MM.1S (cell line): ENCODE measurements around the gene MAGEB4.

Experiments
- DNase-seq: peaks from one replicate; pipeline ENCODE4 v3.0.0-alpha.2; 2015
- H2AFZ ChIP-seq: fragments of 300-600 bp; sonication (generic); 2 replicates; pipeline ENCODE4 v1.6.0; 2016; ENCODE audit warnings: antibody characterized with exemption, low read length
- H3F3A ChIP-seq: fragments of 300-600 bp; sonication (generic); 2 replicates; pipeline ENCODE4 v1.6.1; 2016; ENCODE audit warnings: mild to moderate bottlenecking, antibody characterized with exemption, low read length, moderate library complexity, mixed read lengths; ENCODE audit not compliant: insufficient read depth
- H3K27ac ChIP-seq: fragments of 300-600 bp; sonication (generic); 2 replicates; pipeline ENCODE4 v1.5.1; 2016; ENCODE audit warnings: mild to moderate bottlenecking, low read length
- H3K27me3 ChIP-seq: fragments of 300-600 bp; sonication (generic); replicated peaks from 2 replicates; pipeline ENCODE4 v1.6.0; 2016; ENCODE audit warnings: low read length; ENCODE audit not compliant: insufficient read depth
- H3K36me3 ChIP-seq: fragments of 300-600 bp; sonication (generic); replicated peaks from 2 replicates; pipeline ENCODE4 v1.6.1; 2016; ENCODE audit warnings: mild to moderate bottlenecking, low read length, mixed read lengths; ENCODE audit not compliant: insufficient read depth
- H3K4me1 ChIP-seq: fragments of 300-600 bp; sonication (generic); 2 replicates; pipeline ENCODE4 v1.6.1; 2016; ENCODE audit warnings: low read length, mixed read lengths
- H3K4me2 ChIP-seq: fragments of 300-600 bp; sonication (generic); 2 replicates; pipeline ENCODE4 v1.6.0; 2016; ENCODE audit warnings: low read depth, low read length
- H3K4me3 ChIP-seq: fragments of 300-600 bp; sonication (generic); 2 replicates; pipeline ENCODE4 v1.5.1; 2016; ENCODE audit warnings: low read length, mixed read lengths
- H3K79me2 ChIP-seq: fragments of 300-600 bp; sonication (generic); 2 replicates; pipeline ENCODE4 v1.6.1; 2016; ENCODE audit warnings: mixed run types, low read length, mixed read lengths
- H3K9ac ChIP-seq: fragments of 300-600 bp; sonication (generic); 2 replicates; pipeline ENCODE4 v1.6.1; 2016; ENCODE audit warnings: low read length, mixed read lengths
- H3K9me2 ChIP-seq: fragments of 300-600 bp; sonication (generic); replicated peaks from 2 replicates; pipeline ENCODE4 v1.6.1; 2016; ENCODE audit warnings: mild to moderate bottlenecking, low read length, mixed read lengths; ENCODE audit not compliant: insufficient read depth
- H3K9me3 ChIP-seq: fragments of 300-600 bp; sonication (generic); replicated peaks from 2 replicates; pipeline ENCODE4 v1.6.1; 2016; ENCODE audit warnings: mild to moderate bottlenecking, low read length, mixed read lengths; ENCODE audit not compliant: insufficient read depth
- H4K20me1 ChIP-seq: fragments of 300-600 bp; sonication (generic); 2 replicates; pipeline ENCODE4 v1.6.1; 2016; ENCODE audit warnings: mild to moderate bottlenecking, low read length, moderate library complexity, mixed read lengths; ENCODE audit not compliant: insufficient read depth
- EZH2 ChIP-seq: fragments of 300-600 bp; sonication (generic); optimal IDR thresholded peaks from 2 replicates; pipeline ENCODE3; 2017; ENCODE audit warnings: low read depth, mild to moderate bottlenecking, antibody characterized with exemption, low read length, mixed read lengths
- EZH2phosphoT487 ChIP-seq: fragments of 300-600 bp; sonication (generic); IDR thresholded peaks from 2 replicates; pipeline ENCODE4 v1.6.1; 2018; ENCODE audit warnings: antibody characterized with exemption, low read length
- TF ChIP-seq, protein P1 (sequence below): fragments of 300-600 bp; sonication (generic); IDR thresholded peaks from 2 replicates; pipeline ENCODE4 v1.5.1; 2016; ENCODE audit warnings: antibody characterized with exemption, low read length, mixed read lengths

Gene MAGEB4

DNA sequence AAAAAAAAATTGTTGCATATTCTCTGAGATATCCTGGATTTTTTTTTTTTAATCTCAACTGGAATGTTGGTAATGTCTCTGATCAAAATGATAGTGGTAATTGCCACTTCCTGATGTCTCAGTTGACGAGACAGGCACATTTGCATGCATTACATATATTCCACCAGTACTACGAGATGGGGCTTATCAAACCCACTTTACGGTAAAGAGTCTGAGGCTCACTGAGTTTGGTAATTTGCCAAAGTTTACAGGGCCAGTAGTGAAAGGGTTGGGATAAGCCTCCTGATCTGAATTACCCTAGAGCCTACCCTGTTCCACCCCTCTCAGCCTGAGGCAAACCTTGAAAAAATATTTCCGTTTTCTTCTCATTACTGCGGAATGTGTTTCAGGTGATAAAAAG is 21.1 kb upstream of the MAGEB4 start:
- TF ChIP-seq, protein P1, sequence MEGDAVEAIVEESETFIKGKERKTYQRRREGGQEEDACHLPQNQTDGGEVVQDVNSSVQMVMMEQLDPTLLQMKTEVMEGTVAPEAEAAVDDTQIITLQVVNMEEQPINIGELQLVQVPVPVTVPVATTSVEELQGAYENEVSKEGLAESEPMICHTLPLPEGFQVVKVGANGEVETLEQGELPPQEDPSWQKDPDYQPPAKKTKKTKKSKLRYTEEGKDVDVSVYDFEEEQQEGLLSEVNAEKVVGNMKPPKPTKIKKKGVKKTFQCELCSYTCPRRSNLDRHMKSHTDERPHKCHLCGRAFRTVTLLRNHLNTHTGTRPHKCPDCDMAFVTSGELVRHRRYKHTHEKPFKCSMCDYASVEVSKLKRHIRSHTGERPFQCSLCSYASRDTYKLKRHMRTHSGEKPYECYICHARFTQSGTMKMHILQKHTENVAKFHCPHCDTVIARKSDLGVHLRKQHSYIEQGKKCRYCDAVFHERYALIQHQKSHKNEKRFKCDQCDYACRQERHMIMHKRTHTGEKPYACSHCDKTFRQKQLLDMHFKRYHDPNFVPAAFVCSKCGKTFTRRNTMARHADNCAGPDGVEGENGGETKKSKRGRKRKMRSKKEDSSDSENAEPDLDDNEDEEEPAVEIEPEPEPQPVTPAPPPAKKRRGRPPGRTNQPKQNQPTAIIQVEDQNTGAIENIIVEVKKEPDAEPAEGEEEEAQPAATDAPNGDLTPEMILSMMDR: no peak
- no peak for TF ChIP-seq EZH2
- no peak for TF ChIP-seq EZH2phosphoT487
- no peak overlapping the region for H3K9ac ChIP-seq
- no peaks in the 10 kb centered on the region for H3F3A ChIP-seq
- DNase-seq: no peak
- H3K9me2 ChIP-seq: no peaks in the 10 kb centered on the region
- no peaks in the 10 kb centered on the region for H3K4me1 ChIP-seq
- H3K27me3 ChIP-seq: no peaks in the 10 kb centered on the region
- no peaks in the 10 kb centered on the region for H3K9me3 ChIP-seq
- H3K4me3 ChIP-seq: no peak overlapping the region
- H2AFZ ChIP-seq: no peak overlapping the region
- no peak overlapping the region for H3K27ac ChIP-seq
- H4K20me1 ChIP-seq: no peaks in the 10 kb centered on the region
- H3K79me2 ChIP-seq: no peaks in the 10 kb centered on the region
- no peaks in the 10 kb centered on the region for H3K36me3 ChIP-seq
- no peak overlapping the region for H3K4me2 ChIP-seq

DNA sequence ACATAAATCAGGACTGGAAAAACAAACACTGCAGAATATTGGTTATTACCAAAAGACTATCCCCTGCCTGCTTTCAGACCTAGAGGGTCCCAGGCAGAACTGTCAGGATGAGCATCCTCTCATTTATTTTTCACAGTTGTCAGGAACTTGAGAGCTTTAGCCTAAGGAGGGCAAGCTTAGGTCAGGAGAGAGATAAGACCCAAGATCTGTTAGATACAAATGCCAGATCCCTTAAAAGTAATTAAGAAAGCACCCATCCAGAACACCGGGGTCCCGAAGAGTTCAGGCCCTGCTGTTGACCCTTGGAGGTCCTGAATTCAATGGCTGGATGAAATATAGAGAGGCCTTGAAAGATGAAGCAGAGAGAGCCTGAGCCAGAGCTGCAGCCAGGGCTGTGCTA is 17.3 kb upstream of the MAGEB4 start:
- Histone ChIP-seq H3K4me1 (no peaks in the 10 kb centered on the region), H3K9ac (no peak overlapping the region), H3K9me3 (no peaks in the 10 kb centered on the region), H3K27me3 (no peaks in the 10 kb centered on the region), H3K9me2 (no peaks in the 10 kb centered on the region), H3K4me2 (no peak overlapping the region), H4K20me1 (no peaks in the 10 kb centered on the region), H3K27ac (no peak overlapping the region), H3F3A (no peaks in the 10 kb centered on the region), H3K4me3 (no peak overlapping the region), H3K36me3 (no peaks in the 10 kb centered on the region), H3K79me2 (no peaks in the 10 kb centered on the region), H2AFZ (no peak overlapping the region)
- DNase-seq: no peak
- TF ChIP-seq EZH2phosphoT487 (no peak), EZH2 (no peak)
- TF ChIP-seq, protein P1: no peak

DNA sequence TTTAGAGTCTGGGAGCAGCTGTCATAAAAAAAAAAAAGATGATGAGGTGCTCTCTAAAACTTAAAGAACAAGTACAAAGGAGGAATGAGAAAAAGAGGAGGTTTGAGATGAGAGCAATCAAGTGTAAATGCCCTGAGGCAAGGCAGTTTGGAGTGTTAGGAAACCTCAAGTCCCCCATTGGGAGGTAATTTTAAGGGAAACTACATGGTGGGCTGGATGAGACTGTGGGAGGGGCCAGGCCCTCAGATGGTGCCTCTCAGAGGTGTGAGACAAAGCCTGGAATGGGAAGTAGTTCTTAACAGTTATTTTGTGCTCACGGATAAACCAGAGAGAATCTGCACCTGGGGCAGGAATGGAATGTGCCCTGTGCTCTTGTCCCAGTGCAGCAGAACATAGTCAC is 13.3 kb upstream of the MAGEB4 start:
- H3K27me3 ChIP-seq: no peaks in the 10 kb centered on the region
- no peaks in the 10 kb centered on the region for H3K79me2 ChIP-seq
- no peak overlapping the region for H3K4me2 ChIP-seq
- no peak for TF ChIP-seq EZH2phosphoT487
- TF ChIP-seq, protein P1: no peak
- no peak for TF ChIP-seq EZH2
- H3K4me1 ChIP-seq: no peaks in the 10 kb centered on the region
- H3K27ac ChIP-seq: no peak overlapping the region
- no peaks in the 10 kb centered on the region for H3K9me3 ChIP-seq
- H3K9me2 ChIP-seq: no peaks in the 10 kb centered on the region
- no peak for DNase-seq
- no peak overlapping the region for H3K9ac ChIP-seq
- H3K4me3 ChIP-seq: no peak overlapping the region
- H3F3A ChIP-seq: no peaks in the 10 kb centered on the region
- no peaks in the 10 kb centered on the region for H4K20me1 ChIP-seq
- H2AFZ ChIP-seq: no peak overlapping the region
- H3K36me3 ChIP-seq: no peaks in the 10 kb centered on the region
